HUES48 (cell line): ENCODE data around the gene RPL13.

Source experiments
- H3K27ac ChIP-seq: one replicate; pipeline ENCODE4 v1.7.0; 2013; ENCODE audit warnings: low read depth, low read length, inconsistent platforms
- H3K27me3 ChIP-seq: 2 replicates; pipeline ENCODE4 v1.6.1; 2013; ENCODE audit warnings: mild to moderate bottlenecking, low read length; ENCODE audit not compliant: control insufficient read depth, insufficient read depth
- H3K36me3 ChIP-seq: 2 replicates; pipeline ENCODE4 v1.6.1; 2013; ENCODE audit warnings: low read length; ENCODE audit not compliant: control insufficient read depth, insufficient read depth
- H3K4me1 ChIP-seq: 2 replicates; pipeline ENCODE4 v1.6.1; 2013; ENCODE audit warnings: mild to moderate bottlenecking, low read length; ENCODE audit not compliant: control insufficient read depth, insufficient read depth
- H3K4me3 ChIP-seq: 2 replicates; pipeline ENCODE4 v1.5.1; 2013; ENCODE audit warnings: mild to moderate bottlenecking, low read depth, low read length
- H3K9ac ChIP-seq: 2 replicates; pipeline ENCODE4 v1.6.1; 2013; ENCODE audit warnings: mild to moderate bottlenecking, low read depth, low read length, moderate library complexity
- H3K9me3 ChIP-seq: 2 replicates; pipeline ENCODE4 v1.6.1; 2013; ENCODE audit warnings: low read length; ENCODE audit not compliant: control insufficient read depth, insufficient read depth

The RPL13 gene

DNA sequence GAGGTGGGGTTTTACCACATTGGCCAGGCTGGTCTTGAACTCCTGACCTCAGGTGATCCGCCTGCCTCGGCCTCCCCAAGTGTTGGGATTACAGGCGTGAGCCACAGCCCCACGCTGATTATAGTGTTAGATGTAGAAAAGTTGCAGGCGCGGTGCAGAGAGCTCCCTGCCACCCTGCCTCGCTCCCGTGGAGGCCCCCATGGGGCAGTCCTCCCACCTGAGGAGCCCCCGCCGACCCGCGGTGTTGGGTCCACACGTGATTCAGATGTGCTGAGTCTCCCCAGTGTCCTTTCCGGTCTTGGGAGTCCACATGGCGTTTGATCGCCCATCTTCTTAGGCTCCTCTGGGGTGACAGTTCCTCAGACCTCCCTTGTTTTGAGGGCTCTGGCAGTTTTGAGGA, 5.2 kb upstream of the RPL13 start:
- Histone ChIP-seq H3K9me3 (no peaks in the 10 kb centered on the region), H3K4me1 (no peaks in the 10 kb centered on the region), H3K9ac (no peak overlapping the region), H3K36me3 (peaks cover 76% of the 10 kb centered on the region), H3K4me3 (no peak overlapping the region), H3K27me3 (no peaks in the 10 kb centered on the region), H3K27ac (no peak overlapping the region)

- peaks cover 71% of the 10 kb centered on the region for H3K36me3 ChIP-seq
- H3K9ac ChIP-seq: no peak overlapping the region
- no peak overlapping the region for H3K4me3 ChIP-seq
Observed at GRCh38 chr16:89555780-89556179, 4.7 kb upstream of the RPL13 start.

DNA sequence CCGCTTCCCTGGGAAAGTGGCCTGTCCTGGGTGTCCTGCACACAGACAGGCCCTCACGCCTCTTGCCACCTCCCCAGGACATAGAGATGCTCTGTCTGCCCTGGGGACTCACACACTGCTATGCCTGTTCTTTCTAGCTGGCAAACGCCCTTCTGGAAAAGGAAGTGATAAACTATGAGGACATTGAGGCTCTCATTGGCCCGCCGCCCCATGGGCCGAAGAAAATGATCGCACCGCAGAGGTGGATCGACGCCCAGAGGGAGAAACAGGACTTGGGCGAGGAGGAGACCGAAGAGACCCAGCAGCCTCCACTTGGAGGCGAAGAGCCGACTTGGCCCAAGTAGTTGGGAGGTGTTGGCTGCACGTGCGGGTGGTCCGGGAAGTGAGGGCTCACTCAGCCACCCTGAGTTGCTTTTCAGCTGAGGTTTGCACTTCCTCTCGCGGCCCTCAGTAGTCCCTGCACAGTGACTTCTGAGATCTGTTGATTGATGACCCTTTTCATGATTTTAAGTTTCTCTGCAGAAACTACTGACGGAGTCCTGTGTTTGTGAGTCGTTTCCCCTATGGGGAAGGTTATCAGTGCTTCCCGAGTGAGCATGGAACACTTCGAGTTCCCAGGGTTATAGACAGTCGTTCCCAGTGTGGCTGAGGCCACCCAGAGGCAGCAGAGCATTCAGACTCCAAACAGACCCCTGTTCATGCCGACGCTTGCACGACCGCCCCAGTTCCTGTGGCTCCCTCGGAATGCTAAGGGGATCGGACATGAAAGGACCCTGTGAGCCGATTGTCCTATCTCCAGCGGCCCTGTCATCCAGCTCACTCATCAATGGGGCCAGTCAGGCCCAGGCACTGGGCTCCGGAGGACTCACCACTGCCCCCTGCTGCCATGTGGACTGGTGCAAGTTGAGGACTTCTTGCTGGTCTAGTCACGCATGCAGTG, 3.5 kb upstream of the RPL13 start:
- Histone ChIP-seq H3K4me1 (peaks cover 4% of the 10 kb centered on the region), H3K27ac (peak overlapping the region; percentile 56), H3K27me3 (no peaks in the 10 kb centered on the region), H3K9me3 (no peaks in the 10 kb centered on the region), H3K9ac (no peak overlapping the region), H3K4me3 (no peak overlapping the region), H3K36me3 (peaks cover 71% of the 10 kb centered on the region)

More at GRCh38 chr16:89555780-89556179, 4.7 kb upstream of the RPL13 start:
- no peaks in the 10 kb centered on the region for H3K9me3 ChIP-seq
- no peaks in the 10 kb centered on the region for H3K27me3 ChIP-seq
- no peak overlapping the region for H3K27ac ChIP-seq
- H3K4me1 ChIP-seq: no peaks in the 10 kb centered on the region

GRCh38 chr16:89557690-89558490, 2.6 kb upstream of the RPL13 start:
- Histone ChIP-seq H3K36me3 (peaks cover 71% of the 10 kb centered on the region), H3K27ac (no peak overlapping the region), H3K9me3 (no peaks in the 10 kb centered on the region)

GRCh38 chr16:89561142-89561883, 831 bp downstream of the RPL13 start:
- peaks cover 54% of the 10 kb centered on the region for H3K36me3 ChIP-seq
- no peaks in the 10 kb centered on the region for H3K9me3 ChIP-seq
- peak overlapping the region; percentile 99 for H3K9ac ChIP-seq
- H3K4me1 ChIP-seq: peaks cover 35% of the 10 kb centered on the region
- peak overlapping the region; percentile 94 for H3K4me3 ChIP-seq
- H3K27me3 ChIP-seq: no peaks in the 10 kb centered on the region
- peak overlapping the region; percentile 97 for H3K27ac ChIP-seq

More at GRCh38 chr16:89557690-89558490, 2.6 kb upstream of the RPL13 start:
- peaks cover 10% of the 10 kb centered on the region for H3K4me1 ChIP-seq
- H3K4me3 ChIP-seq: no peak overlapping the region
- H3K27me3 ChIP-seq: no peaks in the 10 kb centered on the region
- H3K9ac ChIP-seq: no peak overlapping the region

DNA sequence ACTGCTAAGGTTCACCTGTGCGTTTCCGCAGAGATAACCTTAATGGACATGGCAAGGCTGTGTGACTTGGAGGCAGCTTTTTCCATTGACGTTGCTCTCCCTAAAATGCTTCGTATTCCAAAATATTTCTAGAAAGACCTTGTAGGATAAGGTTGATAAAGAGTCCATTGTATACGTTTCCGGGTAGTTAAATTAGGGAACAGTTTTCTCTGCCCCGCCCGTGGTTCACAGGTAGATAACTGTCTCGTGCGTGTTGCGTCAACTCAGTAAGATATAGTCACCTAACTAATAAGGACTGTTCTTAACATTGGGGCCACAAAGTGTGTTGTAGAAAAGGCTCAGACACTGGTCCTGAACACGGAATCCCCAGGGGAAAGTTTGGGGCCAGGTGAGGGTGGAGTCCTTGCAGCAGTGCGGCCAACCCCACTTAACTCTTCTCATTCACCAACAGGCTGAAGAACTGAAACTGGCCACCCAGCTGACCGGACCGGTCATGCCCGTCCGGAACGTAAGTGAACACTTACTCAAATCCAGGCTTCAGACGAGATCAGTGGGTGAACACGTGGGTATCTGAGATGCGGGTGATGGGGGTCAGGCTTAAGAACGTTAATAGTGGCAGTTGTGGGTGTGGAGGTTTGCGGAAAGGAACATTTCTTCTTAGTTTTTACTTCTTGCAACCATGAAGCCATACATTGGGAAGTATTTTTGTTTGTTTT, 1.6 kb downstream of the RPL13 start:
- H3K9me3 ChIP-seq: no peaks in the 10 kb centered on the region
- H3K27ac ChIP-seq: peak overlapping the region; percentile 97
- H3K36me3 ChIP-seq: peaks cover 47% of the 10 kb centered on the region
- peak overlapping the region; percentile 99 for H3K9ac ChIP-seq
- no peaks in the 10 kb centered on the region for H3K27me3 ChIP-seq
- peaks cover 38% of the 10 kb centered on the region for H3K4me1 ChIP-seq
- H3K4me3 ChIP-seq: peak overlapping the region; percentile 94

GRCh38 chr16:89562939-89563338, 2.5 kb downstream of the RPL13 start:
- H3K4me1 ChIP-seq: peaks cover 38% of the 10 kb centered on the region
- H3K36me3 ChIP-seq: peaks cover 41% of the 10 kb centered on the region
- H3K4me3 ChIP-seq: peak overlapping the region; percentile 21; the same call in 1 of the 2 replicates
- no peaks in the 10 kb centered on the region for H3K27me3 ChIP-seq
- H3K27ac ChIP-seq: peak overlapping the region; percentile 76
- H3K9ac ChIP-seq: no peak overlapping the region
- no peaks in the 10 kb centered on the region for H3K9me3 ChIP-seq

DNA sequence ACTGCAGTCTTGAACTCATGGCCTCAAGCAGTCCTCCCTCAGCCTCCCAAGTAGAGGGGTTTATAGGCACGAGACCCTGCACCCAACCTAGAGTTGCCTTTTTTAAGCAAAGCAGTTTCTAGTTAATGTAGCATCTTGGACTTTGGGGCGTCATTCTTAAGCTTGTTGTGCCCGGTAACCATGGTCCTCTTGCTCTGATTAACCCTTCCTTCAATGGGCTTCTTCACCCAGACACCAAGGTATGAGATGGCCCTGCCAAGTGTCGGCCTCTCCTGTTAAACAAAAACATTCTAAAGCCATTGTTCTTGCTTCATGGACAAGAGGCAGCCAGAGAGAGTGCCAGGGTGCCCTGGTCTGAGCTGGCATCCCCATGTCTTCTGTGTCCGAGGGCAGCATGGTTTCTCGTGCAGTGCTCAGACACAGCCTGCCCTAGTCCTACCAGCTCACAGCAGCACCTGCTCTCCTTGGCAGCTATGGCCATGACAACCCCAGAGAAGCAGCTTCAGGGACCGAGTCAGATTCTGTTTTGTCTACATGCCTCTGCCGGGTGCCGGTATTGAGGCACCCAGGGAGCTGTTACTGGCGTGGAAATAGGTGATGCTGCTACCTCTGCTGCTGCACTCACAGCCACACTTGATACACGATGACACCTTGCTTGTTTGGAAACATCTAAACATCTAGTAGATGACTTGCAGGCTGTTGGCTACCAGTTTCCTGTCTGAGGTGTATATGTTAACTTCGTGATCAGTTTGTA, 3.3 kb downstream of the RPL13 start:
- peaks cover 38% of the 10 kb centered on the region for H3K4me1 ChIP-seq
- H3K4me3 ChIP-seq: peak overlapping the region; percentile 25; the same call in 1 of the 2 replicates
- H3K27me3 ChIP-seq: no peaks in the 10 kb centered on the region
- H3K9ac ChIP-seq: 0 out of 2 replicates have a peak overlapping the region, but pooled peaks have one; percentile 15
- H3K9me3 ChIP-seq: no peaks in the 10 kb centered on the region
- peaks cover 38% of the 10 kb centered on the region for H3K36me3 ChIP-seq
- H3K27ac ChIP-seq: peak overlapping the region; percentile 76

DNA sequence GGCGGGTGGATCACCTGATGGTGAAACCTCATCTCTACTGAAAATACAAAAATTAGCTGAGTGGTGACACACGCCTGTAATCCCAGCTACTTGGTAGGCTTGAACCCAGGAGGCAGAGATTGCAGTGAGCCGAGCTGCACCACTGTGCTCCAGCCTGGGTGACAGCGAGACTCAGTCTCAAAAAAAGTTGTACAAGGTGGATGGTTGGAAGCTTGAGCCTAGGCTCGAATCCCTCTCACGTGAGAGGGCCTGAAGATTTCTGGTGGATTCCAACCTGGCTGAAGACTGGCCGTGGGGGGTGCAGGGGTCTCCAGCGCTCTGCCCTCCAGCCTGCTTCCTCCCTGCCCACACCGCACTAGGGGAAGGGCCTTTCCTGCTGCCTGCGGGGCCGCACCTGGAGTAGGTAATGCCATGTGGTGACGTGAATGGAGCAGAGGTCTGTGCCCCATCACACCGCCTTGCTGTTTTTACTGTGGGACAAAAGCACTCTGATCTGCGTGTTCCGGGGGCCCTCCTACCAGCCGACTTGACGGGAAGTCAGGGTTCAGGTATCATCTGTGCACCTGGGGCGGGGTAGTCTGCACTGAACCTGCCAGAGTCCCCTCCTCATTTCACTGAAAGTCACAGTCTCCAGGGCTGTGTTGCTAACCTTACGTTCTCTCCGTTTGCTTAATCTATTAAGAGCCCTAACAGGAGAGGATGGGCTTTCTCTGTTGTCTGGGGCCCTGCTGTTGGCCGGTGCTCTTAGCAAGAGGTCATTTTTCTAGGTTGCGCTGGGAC, 4.2 kb downstream of the RPL13 start:
- Histone ChIP-seq H3K4me1 (peaks cover 38% of the 10 kb centered on the region), H3K4me3 (peak overlapping the region; percentile 25; the same call in 1 of the 2 replicates), H3K36me3 (peaks cover 38% of the 10 kb centered on the region), H3K27me3 (no peaks in the 10 kb centered on the region), H3K27ac (peak overlapping the region; percentile 81), H3K9me3 (no peaks in the 10 kb centered on the region), H3K9ac (peak overlapping the region; percentile 45)
